HEK293T (cell line): ENCODE results near the gene CREBZF.
"Not testable (repeated sequence)": the region's sequence is repeated elsewhere in the genome, so short reads cannot be mapped to it uniquely, and the experiment has no call there.

ENCODE experiments used
- FOXA1 ChIP-seq: fragments of 450-650 bp; IDR thresholded peaks from 2 replicates; pipeline ENCODE4 v1.6.1; 2016; ENCODE audit warnings: mild to moderate bottlenecking
- SP1 ChIP-seq: fragments of 450-650 bp; IDR thresholded peaks from 2 replicates; pipeline ENCODE4 v1.6.1; 2017

DNA sequence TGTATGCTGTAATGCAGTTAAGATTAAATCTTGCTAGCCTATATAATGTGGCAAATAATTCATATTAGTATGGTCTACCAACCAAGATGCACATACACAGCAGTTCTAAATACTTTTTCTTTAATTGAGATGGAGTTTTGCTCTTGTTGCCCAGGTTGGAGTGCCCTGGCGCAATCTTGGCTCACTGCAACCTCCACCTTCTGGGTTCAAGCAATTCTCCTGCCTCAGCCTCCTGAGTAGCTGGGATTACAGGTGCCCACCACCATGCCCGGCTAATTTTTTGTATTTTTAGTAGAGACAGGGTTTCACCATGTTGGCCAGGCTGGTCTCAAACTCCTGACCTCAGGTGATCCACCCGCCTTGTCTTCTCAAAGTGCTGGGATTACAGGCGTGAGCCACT is 10.6 kb downstream of the CREBZF start:
- not testable (repeated sequence) for TF ChIP-seq SP1, FOXA1
